Suprapubic skin (tissue), 3 donors: ENCODE results near the gene SIN3A.

Experiments
- EP300 ChIP-seq: sonication (generic); formaldehyde crosslinking; IDR thresholded peaks from one replicate; pipeline ENCODE4 v1.6.1; 2017; ENCODE audit warnings: antibody characterized with exemption
- POLR2A ChIP-seq, 2 donors: fragments of 450-650 bp; IDR thresholded peaks; one replicate each; pipeline ENCODE4 v1.6.1; 2017; ENCODE audit warnings: antibody characterized with exemption in 2 of 2, mild to moderate bottlenecking in 2 of 2, moderate library complexity in 2 of 2
- TF ChIP-seq, protein P1 (sequence below), 2 donors: fragments of 200-600 bp in 1 of 2; fragments of 450-650 bp in 1 of 2; sonication (generic) in 1 of 2; IDR thresholded peaks; one replicate each; pipeline ENCODE4 v1.5.1; 2016 to 2019; ENCODE audit warnings: antibody characterized with exemption in 2 of 2, mild to moderate bottlenecking in 1 of 2, moderate library complexity in 1 of 2

- TF ChIP-seq, protein P1, sequence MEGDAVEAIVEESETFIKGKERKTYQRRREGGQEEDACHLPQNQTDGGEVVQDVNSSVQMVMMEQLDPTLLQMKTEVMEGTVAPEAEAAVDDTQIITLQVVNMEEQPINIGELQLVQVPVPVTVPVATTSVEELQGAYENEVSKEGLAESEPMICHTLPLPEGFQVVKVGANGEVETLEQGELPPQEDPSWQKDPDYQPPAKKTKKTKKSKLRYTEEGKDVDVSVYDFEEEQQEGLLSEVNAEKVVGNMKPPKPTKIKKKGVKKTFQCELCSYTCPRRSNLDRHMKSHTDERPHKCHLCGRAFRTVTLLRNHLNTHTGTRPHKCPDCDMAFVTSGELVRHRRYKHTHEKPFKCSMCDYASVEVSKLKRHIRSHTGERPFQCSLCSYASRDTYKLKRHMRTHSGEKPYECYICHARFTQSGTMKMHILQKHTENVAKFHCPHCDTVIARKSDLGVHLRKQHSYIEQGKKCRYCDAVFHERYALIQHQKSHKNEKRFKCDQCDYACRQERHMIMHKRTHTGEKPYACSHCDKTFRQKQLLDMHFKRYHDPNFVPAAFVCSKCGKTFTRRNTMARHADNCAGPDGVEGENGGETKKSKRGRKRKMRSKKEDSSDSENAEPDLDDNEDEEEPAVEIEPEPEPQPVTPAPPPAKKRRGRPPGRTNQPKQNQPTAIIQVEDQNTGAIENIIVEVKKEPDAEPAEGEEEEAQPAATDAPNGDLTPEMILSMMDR (IDR thresholded peaks at IDR 0.05), result no peak
- TF ChIP-seq POLR2A (IDR thresholded peaks at IDR 0.05) (no peak), EP300 (no peak)
These were observed 21.2 kb downstream of the SIN3A start for GRCh38 chr15:75430259-75430658.
